Caco-2 (cell line): ENCODE results near the gene NOX5. TPM values are rescaled to one million over a fixed set of nuclear protein-coding genes. Genes with fewer than 3 reads are reported as not detected.

Experiments used
- BruUV-seq: library from RNA; stranded (reverse); fragments of 400-500 nt; replicated peaks from 2 replicates; lab custom pipeline; 2021; lab: Mats Ljungman, UMichigan
- CTCF ChIA-PET: fragments of 300-600 bp; sonication (Branson Sonifier 250); formaldehyde crosslinking; loops from one replicate; lab custom pipeline; 2022; ENCODE audit warnings: antibody characterized with exemption; lab: Charles Lee
- POLR2A ChIA-PET: fragments of 300-600 bp; sonication (Branson Sonifier 250); formaldehyde crosslinking; loops from one replicate; lab custom pipeline; 2022; ENCODE audit warnings: antibody characterized with exemption; lab: Charles Lee
- DNase-seq, 2 experiments: peaks; one replicate each; pipeline versions ENCODE4 v3.0.0 to v3.0.0-alpha.2; 2020 to 2022
- H3K27me3 ChIP-seq: replicated peaks from 2 replicates; pipeline ENCODE4 v1.6.0; 2011; ENCODE audit warnings: low read length; ENCODE audit not compliant: control insufficient read depth, insufficient read depth
- H3K36me3 ChIP-seq: 2 replicates; pipeline ENCODE4 v1.5.1; 2011; ENCODE audit warnings: low read length; ENCODE audit not compliant: control insufficient read depth, insufficient read depth
- H3K4me1 ChIP-seq: fragments of 250-450 bp; sonication (Bioruptor Pico); 2 replicates; pipeline ENCODE4 v1.5.1; 2020; ENCODE audit warnings: mild to moderate bottlenecking
- H3K4me3 ChIP-seq: 2 replicates; pipeline ENCODE4 v1.5.1; 2011; ENCODE audit warnings: low read depth, mild to moderate bottlenecking, control low read depth, low read length
- H3K9me3 ChIP-seq: fragments of 250-450 bp; sonication (Bioruptor Pico); 2 replicates; pipeline ENCODE4 v1.5.1; 2020; ENCODE audit warnings: mild to moderate bottlenecking, moderate library complexity
- H3K27ac Mint-ChIP-seq: one replicate; pipeline ENCODE4 v1.8.0; 2022; ENCODE audit warnings: mixed read lengths; ENCODE audit not compliant: unreplicated experiment
- H3K27me3 Mint-ChIP-seq: one replicate; pipeline ENCODE4 v1.8.0; 2022; ENCODE audit warnings: mixed read lengths; ENCODE audit not compliant: insufficient read depth, unreplicated experiment
- H3K36me3 Mint-ChIP-seq: one replicate; pipeline ENCODE4 v1.8.0; 2022; ENCODE audit warnings: mild to moderate bottlenecking, mixed read lengths; ENCODE audit not compliant: insufficient read depth, unreplicated experiment
- H3K4me1 Mint-ChIP-seq: one replicate; pipeline ENCODE4 v1.8.0; 2022; ENCODE audit warnings: low read depth, mixed read lengths; ENCODE audit not compliant: unreplicated experiment
- H3K4me3 Mint-ChIP-seq: one replicate; pipeline ENCODE4 v1.8.0; 2022; ENCODE audit warnings: mild to moderate bottlenecking, moderate library complexity, mixed read lengths; ENCODE audit not compliant: unreplicated experiment
- H3K9me3 Mint-ChIP-seq: one replicate; pipeline ENCODE4 v1.8.0; 2022; ENCODE audit warnings: mixed read lengths; ENCODE audit not compliant: unreplicated experiment
- intact Hi-C: fragments of 100-400 bp; cut with micrococcal nuclease; formaldehyde crosslinking; loops from one replicate; pipeline ENCODE4 v1.10.0; 2022; ENCODE audit not compliant: unreplicated experiment
- total RNA-seq: library from RNA; stranded (reverse); gene quantifications from 2 replicates; pipeline ENCODE4 v1.2.3, GENCODE V29; 2022
- TF ChIP-seq, protein P1 (sequence below), 2 experiments: fragments of 200-600 bp in 1 of 2; IDR thresholded peaks; 1 replicate in 1 of 2; 2 replicates in 1 of 2; pipeline versions ENCODE4 v1.5.1 to v1.8.0; 2011 to 2022; ENCODE audit warnings: antibody characterized with exemption in 1 of 2, control low read depth in 1 of 2, inconsistent platforms in 1 of 2, low read depth in 1 of 2, low read length in 1 of 2, mild to moderate bottlenecking in 1 of 2, moderate library complexity in 1 of 2; ENCODE audit not compliant: insufficient read depth in 1 of 2, severe bottlenecking in 1 of 2, unreplicated experiment in 1 of 2

The NOX5 gene
- total RNA-seq, 1 experiment from 2014 or later, result 0.05 TPM

DNA sequence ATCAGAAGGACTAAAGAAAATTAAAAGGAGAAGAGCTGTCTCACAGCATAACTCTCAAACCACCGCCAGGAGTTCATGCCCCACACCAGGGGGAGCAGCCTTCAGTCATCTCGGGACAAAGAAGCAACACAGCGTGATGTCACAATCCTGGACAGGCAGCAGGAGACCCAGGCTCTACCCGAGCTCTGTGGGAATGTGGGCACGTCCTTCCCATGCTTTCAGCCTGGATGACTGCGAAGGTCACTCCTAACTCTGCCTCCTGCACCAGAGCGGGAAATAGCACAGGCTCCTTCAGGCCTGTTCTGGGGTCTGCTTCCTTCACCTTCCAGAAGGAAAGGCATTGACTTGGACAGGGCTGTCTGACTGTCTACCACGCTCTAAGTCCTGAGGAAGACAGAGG lies 31.3 kb downstream of the NOX5 start:
- no peaks in the 10 kb centered on the region for H3K36me3 Mint-ChIP-seq
- no peaks in the 10 kb centered on the region for H3K36me3 ChIP-seq
- H3K27me3 Mint-ChIP-seq, result no peaks in the 10 kb centered on the region
- POLR2A ChIA-PET, result interaction anchor here (0.5 to 0.6 kb wide), 2 partner anchors 244 to 408 kb away, joined by 3 read pairs; no protein-coding TSS in a partner anchor
- H3K9me3 Mint-ChIP-seq, result no peaks in the 10 kb centered on the region
- no peaks in the 10 kb centered on the region for H3K9me3 ChIP-seq
- no peak overlapping the region for H3K4me3 ChIP-seq
- H3K27me3 ChIP-seq, result no peaks in the 10 kb centered on the region
- H3K4me1 Mint-ChIP-seq, result no peaks in the 10 kb centered on the region
- CTCF ChIA-PET, result interaction anchor here (0.6 to 1.3 kb wide), 4 partner anchors 10 to 14 kb away, joined by 3 to 6 read pairs (median 4); no protein-coding TSS in a partner anchor
- no peak overlapping the region for H3K4me3 Mint-ChIP-seq
- DNase-seq, result peak; percentile 49 to 55
- no TSS peak for BruUV-seq
- TF ChIP-seq, protein P1, sequence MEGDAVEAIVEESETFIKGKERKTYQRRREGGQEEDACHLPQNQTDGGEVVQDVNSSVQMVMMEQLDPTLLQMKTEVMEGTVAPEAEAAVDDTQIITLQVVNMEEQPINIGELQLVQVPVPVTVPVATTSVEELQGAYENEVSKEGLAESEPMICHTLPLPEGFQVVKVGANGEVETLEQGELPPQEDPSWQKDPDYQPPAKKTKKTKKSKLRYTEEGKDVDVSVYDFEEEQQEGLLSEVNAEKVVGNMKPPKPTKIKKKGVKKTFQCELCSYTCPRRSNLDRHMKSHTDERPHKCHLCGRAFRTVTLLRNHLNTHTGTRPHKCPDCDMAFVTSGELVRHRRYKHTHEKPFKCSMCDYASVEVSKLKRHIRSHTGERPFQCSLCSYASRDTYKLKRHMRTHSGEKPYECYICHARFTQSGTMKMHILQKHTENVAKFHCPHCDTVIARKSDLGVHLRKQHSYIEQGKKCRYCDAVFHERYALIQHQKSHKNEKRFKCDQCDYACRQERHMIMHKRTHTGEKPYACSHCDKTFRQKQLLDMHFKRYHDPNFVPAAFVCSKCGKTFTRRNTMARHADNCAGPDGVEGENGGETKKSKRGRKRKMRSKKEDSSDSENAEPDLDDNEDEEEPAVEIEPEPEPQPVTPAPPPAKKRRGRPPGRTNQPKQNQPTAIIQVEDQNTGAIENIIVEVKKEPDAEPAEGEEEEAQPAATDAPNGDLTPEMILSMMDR (IDR thresholded peaks at IDR 0.05; ENCODE audit: insufficient read depth in 1 of 2, low read depth in 1 of 2, low read length in 1 of 2, severe bottlenecking in 1 of 2, unreplicated experiment in 1 of 2), result peak; percentile 24 to 39
- no peak overlapping the region for H3K27ac Mint-ChIP-seq
- intact Hi-C loops, result no loop called here
- no peaks in the 10 kb centered on the region for H3K4me1 ChIP-seq

DNA sequence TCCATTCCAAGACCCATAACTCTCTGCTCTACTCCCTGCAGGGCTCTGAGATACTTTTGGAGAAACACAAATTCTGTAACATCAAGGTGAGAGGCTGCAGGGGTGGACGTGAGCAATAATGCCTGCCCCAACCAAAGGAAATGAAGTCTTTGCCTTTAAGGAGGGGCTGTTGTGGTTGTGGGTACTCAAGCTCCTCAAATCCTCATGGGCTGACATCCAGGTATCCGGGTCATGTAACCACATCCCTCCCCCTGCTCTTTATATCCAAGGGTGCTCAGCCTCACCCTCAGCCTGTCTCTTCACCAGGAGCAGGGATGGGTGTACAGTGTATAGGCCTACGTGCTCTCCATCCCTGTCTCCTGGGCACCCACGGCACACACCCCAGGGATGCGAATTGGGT lies 32.3 kb downstream of the NOX5 start:
- Histone ChIP-seq H3K4me3 (no peak overlapping the region), H3K9me3 (no peaks in the 10 kb centered on the region), H3K36me3 (no peaks in the 10 kb centered on the region), H3K27me3 (no peaks in the 10 kb centered on the region), H3K4me1 (no peaks in the 10 kb centered on the region)
- H3K27ac Mint-ChIP-seq, result no peak overlapping the region
- no peaks in the 10 kb centered on the region for H3K9me3 Mint-ChIP-seq
- no TSS peak for BruUV-seq
- DNase-seq, result no peak
- no peak overlapping the region for H3K4me3 Mint-ChIP-seq
- ChIA-PET CTCF (interaction anchor here (0.6 to 1.3 kb wide), 2 partner anchors 15 to 213 kb away, joined by 3 to 4 read pairs; no protein-coding TSS in a partner anchor), POLR2A (no interaction called here)
- no peaks in the 10 kb centered on the region for H3K4me1 Mint-ChIP-seq
- no peaks in the 10 kb centered on the region for H3K36me3 Mint-ChIP-seq
- intact Hi-C loops, result no loop called here
- peaks cover 3% of the 10 kb centered on the region for H3K27me3 Mint-ChIP-seq
- TF ChIP-seq, protein P1 (IDR thresholded peaks at IDR 0.05; ENCODE audit: insufficient read depth in 1 of 2, low read depth in 1 of 2, low read length in 1 of 2, severe bottlenecking in 1 of 2, unreplicated experiment in 1 of 2), result no peak

DNA sequence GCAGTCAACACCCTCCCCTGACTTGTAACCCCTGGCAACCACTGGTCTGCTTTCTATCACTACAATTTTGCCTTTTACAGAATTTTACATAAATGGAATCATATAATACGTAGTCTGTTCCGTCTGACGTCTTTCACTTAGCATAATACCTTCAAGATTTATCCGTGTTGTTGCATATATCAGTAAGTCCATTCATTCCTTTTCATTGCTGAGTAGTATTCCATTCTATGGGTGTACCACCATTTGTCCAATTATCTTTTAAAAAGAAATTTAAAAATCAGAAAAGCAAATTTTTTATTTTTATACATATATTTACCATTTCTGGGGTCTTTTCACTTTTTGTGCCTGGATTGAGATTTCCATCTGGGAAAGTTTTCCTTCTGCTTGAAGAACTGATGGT lies 35.5 kb downstream of the NOX5 start:
- no peak for DNase-seq
- Histone ChIP-seq H3K4me3 (no peak overlapping the region), H3K9me3 (no peaks in the 10 kb centered on the region), H3K36me3 (no peaks in the 10 kb centered on the region), H3K4me1 (no peaks in the 10 kb centered on the region), H3K27me3 (no peaks in the 10 kb centered on the region)
- TF ChIP-seq, protein P1 (IDR thresholded peaks at IDR 0.05; ENCODE audit: insufficient read depth in 1 of 2, low read depth in 1 of 2, low read length in 1 of 2, severe bottlenecking in 1 of 2, unreplicated experiment in 1 of 2), result no peak
- Mint-ChIP-seq H3K27ac (no peak overlapping the region), H3K36me3 (no peaks in the 10 kb centered on the region), H3K4me1 (no peaks in the 10 kb centered on the region), H3K27me3 (peaks cover 3% of the 10 kb centered on the region), H3K4me3 (no peak overlapping the region), H3K9me3 (no peaks in the 10 kb centered on the region)
- ChIA-PET CTCF (no interaction called here), POLR2A (no interaction called here)
- no TSS peak for BruUV-seq
- intact Hi-C loops, result no loop called here
